HG02970 (cell line): ENCODE results near the gene CACNB4.
"Not testable (repeated sequence)": the region's sequence is repeated elsewhere in the genome, so short reads cannot be mapped to it uniquely, and the experiment has no call there.

Experiments
- ATAC-seq: cut with Tn5 transposase; IDR thresholded peaks from one replicate; pipeline ENCODE4 v1.9.1; 2021; ENCODE audit warnings: mild to moderate bottlenecking, moderate library complexity, moderate number of reproducible peaks; ENCODE audit not compliant: unreplicated experiment, low FRiP score

The CACNB4 gene

GRCh38 chr2:151952691-151953456 is 146.0 kb downstream of the CACNB4 start:
- ATAC-seq: no peak

- no peak for ATAC-seq
These were observed 151.1 kb downstream of the CACNB4 start for GRCh38 chr2:151947813-151948165.

GRCh38 chr2:151946899-151947812 is 151.7 kb downstream of the CACNB4 start:
- ATAC-seq: no peak

DNA sequence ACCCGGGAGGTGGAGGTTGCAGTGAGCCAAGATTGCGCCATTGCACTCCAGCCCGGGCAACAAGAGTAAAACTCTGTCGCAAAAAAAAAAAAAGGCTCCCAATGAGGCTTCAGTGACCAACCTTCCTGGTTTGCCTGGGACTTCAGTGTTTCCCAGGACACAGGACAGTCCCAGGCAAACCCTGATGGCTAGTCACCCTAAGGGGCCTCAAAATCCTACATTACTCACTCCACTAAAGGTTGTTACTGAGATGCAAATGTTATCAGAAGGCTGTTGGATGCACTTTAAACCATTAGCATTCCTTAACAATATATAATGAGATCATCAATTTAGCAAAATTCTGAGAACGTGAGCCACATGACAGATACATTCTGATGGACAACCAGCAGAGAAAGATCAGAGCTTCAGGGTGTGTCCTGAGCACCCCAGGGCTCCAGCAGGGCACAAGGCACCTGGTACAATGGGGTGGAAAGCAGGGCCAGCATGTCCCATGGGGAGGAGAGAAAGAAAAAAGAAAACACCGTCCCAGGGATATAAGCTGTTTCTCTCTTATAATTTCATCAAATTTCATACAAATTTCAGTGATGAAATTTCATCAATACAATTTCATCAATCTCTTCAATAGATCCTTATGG is 152.5 kb downstream of the CACNB4 start:
- ATAC-seq: no peak

DNA sequence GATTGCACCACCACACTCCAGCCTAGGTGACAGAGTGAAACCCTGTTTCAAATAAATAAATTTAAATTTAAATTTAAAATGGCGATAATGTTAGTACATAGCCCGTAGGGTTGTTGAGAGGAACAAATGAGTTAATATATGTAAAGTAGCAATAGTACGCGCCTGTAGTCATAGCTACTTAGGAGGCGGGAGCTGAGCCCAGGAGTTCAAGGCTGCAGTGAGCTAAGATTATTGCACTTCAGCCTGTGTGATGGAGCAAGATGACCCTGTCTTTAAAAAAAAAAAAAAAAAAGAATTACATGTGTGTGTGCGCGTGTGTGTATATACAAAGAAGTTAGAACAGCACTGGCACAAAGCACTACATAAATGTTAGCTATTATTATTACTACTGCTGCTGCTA is 153.2 kb downstream of the CACNB4 start:
- no peak for ATAC-seq

DNA sequence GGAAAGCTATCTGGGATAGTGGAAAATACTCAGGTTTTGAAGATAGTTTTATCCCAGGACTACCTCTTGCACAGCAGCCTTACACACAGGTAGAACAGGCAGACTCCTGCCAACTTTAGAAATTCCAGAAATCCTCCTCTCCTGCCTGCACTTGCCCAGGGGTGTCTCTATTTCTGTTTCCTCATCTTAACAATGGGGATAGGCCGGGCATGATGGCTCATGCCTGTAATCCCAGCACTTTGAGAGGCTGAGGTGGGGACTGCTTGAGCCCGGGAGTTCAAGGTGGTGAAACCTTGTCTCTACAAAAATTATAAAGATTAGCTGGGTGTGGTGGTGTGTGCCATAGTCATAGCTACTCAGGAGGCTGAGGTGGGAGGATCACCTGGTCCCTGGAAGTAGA is 153.7 kb downstream of the CACNB4 start:
- ATAC-seq: no peak

- ATAC-seq: no peak
These were observed 155.4 kb downstream of the CACNB4 start for GRCh38 chr2:151943461-151943860.

- not testable (repeated sequence) for ATAC-seq
These were observed 156.2 kb downstream of the CACNB4 start for GRCh38 chr2:151942540-151943205.

- no peak for ATAC-seq
These were observed 160.9 kb downstream of the CACNB4 start for GRCh38 chr2:151937966-151938365.

DNA sequence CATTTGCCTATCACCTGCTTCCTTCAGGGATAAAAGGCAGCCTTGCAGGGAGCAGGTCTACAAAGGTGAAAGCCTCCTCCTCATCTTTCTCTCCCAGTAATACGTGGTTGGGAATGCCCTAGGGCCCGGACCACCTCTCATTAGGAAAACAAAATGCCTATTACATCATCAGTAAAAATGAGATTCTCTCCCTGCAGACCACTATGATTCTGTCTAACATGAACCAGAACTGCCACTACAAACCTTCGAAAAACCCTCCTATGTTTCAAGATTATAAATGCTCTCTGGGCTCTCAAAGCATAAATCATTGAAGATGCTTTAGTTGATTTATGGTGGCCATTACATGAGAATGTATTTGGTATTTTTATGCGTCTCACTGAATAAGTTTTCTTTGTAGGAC is 162.2 kb downstream of the CACNB4 start:
- ATAC-seq: no peak

DNA sequence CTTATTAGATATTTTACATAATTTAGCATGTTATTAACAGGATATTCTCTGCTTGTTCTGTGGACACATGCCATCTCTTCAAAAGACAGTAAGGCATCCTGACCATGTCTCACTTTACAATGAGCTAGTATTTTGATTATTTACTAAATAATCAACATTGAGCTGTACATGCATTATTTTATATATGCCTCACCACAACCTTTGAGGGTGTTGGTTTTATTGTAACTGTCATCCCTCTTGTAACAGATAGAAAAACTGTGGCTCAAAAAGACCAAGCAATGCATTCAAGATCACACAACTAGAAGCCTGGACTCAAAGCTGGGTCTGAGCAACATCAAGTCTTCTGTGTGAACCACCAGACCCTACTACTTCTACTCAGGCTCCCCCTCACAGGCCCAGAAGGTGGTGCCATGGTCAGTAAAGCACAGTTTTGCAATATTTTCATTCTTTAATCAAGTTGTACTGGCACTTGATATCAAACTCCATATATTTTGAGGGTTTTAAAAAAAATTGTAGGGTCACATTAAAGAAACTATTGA is 165.5 kb downstream of the CACNB4 start:
- ATAC-seq: no peak

DNA sequence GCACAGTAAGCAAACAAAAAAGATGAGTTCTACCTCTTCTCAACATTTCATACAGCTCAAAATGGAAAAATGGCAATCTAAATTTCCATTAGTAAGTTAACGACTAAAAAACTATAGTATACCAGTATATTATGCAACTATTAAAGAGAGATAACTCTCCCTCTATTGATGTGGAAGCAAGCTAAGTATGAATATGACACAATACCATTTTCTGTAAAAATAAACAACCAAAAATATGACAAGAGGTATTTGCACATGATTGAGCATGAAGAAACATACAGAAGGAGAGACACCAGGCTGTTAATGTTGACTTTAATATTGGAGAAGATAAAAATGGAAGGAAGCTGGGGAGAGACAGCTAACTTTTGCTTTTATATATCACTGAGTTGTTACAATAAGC is 167.1 kb downstream of the CACNB4 start:
- no peak for ATAC-seq

DNA sequence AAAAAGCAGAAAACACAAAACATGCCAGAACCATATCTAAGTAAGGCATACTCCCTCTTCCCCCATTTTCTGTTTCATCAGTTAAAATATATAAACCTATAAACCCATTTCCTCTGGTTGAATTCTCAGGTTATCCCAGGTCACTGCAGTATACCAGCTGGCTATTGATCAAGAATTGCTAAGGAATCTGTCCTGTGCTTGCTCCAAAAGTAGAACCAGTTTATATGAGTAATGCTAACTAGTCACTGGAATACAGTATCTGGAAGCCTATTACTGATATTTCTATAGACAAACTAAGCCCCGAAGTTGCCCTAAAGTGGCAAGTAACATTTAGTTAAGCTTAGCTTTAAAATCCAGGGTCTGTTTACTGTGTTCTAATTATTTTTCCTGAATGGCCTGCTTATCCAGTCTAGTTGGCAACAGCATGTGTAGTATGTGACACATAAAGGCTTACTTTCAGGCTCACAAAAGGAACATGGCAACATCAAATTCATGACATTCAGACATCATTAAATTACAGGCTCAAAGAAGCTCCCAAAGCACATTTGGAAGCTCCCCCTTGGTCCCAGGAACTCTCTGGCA is 167.7 kb downstream of the CACNB4 start:
- no peak for ATAC-seq

DNA sequence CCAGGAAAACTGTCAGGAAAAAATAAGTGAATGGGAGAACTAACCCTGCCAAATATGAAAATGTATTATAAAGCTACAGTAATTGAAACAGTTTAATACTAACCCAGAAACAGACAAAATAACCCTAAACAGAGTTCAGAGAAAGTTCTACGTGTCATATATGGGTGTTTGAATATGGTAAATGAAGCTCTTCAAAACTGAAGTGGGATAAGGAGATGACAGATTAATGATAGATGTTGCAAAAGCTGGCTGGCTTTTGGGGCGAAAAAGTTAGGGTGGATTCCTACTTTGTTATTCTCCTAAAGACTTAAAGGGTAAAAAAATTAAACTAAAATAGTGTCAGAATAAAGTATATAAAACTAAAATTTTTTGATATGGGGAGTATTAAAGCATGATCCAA is 168.8 kb downstream of the CACNB4 start:
- ATAC-seq: no peak

GRCh38 chr2:151928380-151928779 is 170.5 kb downstream of the CACNB4 start:
- ATAC-seq: no peak

DNA sequence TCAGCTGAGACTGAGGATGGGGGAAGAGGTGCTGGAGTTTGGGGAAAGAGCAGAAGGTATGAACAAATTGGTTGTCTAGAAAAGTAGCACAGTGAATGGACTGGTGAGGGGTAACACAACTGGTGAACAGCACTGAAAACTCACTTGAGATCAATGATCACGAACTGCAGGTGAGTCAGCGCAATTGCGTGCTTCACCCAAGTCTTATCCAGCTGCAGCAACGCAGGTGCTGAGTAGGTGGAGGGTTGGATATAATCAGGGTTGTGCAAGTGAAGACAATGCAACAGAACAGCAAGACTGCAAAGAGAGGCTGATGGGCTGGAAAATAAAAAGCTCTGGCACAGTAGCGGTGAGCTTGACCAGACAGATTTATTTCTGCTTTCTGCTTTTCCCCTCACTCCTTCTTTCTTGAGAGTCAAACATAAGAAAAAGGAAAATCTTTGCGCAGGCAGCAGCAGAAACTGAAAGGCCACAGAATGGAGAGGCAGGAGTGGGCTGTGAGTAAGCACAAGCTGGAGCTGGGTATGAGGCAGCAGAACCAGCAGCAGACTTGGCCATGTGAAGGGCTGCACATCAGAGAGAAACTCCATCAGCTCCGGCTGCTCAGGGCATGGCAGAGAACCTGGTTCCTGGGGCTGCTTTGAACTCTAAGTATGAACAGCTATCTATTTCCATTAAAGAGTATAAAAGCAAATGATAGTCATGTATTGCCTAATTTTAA is 171.2 kb downstream of the CACNB4 start:
- ATAC-seq: no peak

DNA sequence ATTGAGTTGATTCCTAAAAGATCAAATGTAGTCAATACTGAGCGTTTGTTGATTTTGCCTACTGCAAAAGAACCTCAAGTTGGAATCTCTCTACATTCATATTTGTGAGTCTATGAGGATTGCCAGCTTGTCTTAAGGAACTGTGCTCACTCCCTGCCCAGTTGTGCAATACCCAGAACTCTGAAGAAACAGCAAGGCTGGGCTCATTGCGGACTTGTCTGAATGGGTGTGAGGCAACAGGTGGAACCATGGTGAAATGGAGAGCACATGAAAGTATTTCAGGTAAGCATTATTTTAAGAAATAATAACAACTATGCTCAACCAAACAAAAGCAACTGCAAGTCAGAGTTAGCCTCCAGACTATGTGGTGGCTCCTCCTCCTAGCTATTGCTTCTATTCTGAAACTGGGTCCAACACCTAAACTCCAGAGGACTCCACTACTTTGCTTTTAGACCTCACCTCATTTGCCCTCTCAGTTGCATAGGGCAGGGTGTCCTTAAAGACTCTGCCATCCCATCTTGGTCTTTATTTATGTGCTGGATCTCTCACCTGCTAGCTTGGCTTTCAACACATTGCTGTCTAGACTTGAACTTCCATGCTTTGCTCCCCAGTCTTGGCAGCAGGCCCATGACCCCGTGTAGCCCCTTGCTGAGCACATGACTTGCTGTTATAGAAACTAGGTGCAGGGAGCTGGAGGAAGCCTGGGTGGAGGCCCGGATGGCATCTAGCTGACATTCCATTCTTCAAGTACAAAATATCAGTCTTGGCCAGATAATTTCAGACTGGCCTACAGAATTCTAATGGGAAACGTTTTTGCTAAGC is 175.8 kb downstream of the CACNB4 start:
- no peak for ATAC-seq

- ATAC-seq: no peak
These were observed 179.1 kb downstream of the CACNB4 start for GRCh38 chr2:151919786-151920185.

- ATAC-seq: no peak
These were observed 180.5 kb downstream of the CACNB4 start for GRCh38 chr2:151918308-151918707.
